HG03066 (cell line): ENCODE measurements around the gene GPATCH2.

Experiments
- ATAC-seq: cut with Tn5 transposase; IDR thresholded peaks from one replicate; pipeline ENCODE4 v1.9.1; 2021; ENCODE audit warnings: low read depth; ENCODE audit not compliant: unreplicated experiment

The GPATCH2 gene

GRCh38 chr1:217457016-217457415, 173.9 kb downstream of the GPATCH2 start:
- no peak for ATAC-seq

- no peak for ATAC-seq
Measured at GRCh38 chr1:217456261-217456660, 174.6 kb downstream of the GPATCH2 start.

- no peak for ATAC-seq
Measured at GRCh38 chr1:217453816-217454215, 177.1 kb downstream of the GPATCH2 start.

GRCh38 chr1:217449370-217449769, 181.5 kb downstream of the GPATCH2 start:
- ATAC-seq: no peak

- no peak for ATAC-seq
Measured at GRCh38 chr1:217443845-217444244, 187.0 kb downstream of the GPATCH2 start.

GRCh38 chr1:217437376-217437775, 193.5 kb downstream of the GPATCH2 start:
- no peak for ATAC-seq

- no peak for ATAC-seq
Measured at GRCh38 chr1:217435204-217435603, 195.7 kb downstream of the GPATCH2 start.

GRCh38 chr1:217433664-217434063, 197.2 kb downstream of the GPATCH2 start:
- no peak for ATAC-seq

- ATAC-seq: no peak
Measured at GRCh38 chr1:217432339-217432738, 198.6 kb downstream of the GPATCH2 start.

GRCh38 chr1:217431395-217431794, 199.5 kb downstream of the GPATCH2 start:
- ATAC-seq: no peak

- no peak for ATAC-seq
Measured at GRCh38 chr1:217425422-217425821, 205.5 kb downstream of the GPATCH2 start.

GRCh38 chr1:217419194-217419551, 211.7 kb downstream of the GPATCH2 start:
- no peak for ATAC-seq

- ATAC-seq: no peak
Measured at GRCh38 chr1:217418269-217419193, 212.4 kb downstream of the GPATCH2 start.

GRCh38 chr1:217417363-217417762, 213.5 kb downstream of the GPATCH2 start:
- no peak for ATAC-seq

- no peak for ATAC-seq
Measured at GRCh38 chr1:217407534-217408001, 223.3 kb downstream of the GPATCH2 start.

GRCh38 chr1:217403026-217403720, 227.7 kb downstream of the GPATCH2 start:
- no peak for ATAC-seq

- ATAC-seq: no peak
Measured at GRCh38 chr1:217402301-217402700, 228.6 kb downstream of the GPATCH2 start.

- no peak for ATAC-seq
Measured at GRCh38 chr1:217393896-217394295, 237.0 kb downstream of the GPATCH2 start.

GRCh38 chr1:217392441-217392840, 238.4 kb downstream of the GPATCH2 start:
- no peak for ATAC-seq

GRCh38 chr1:217389895-217390294, 241.0 kb downstream of the GPATCH2 start:
- no peak for ATAC-seq

GRCh38 chr1:217388522-217389065, 242.3 kb downstream of the GPATCH2 start:
- no peak for ATAC-seq
